ENCODE results near the gene ZNF317. TPM values are rescaled to one million over a fixed set of nuclear protein-coding genes. Genes with fewer than 3 reads are reported as not detected.

The ZNF317 gene
- total RNA-seq, 8 experiments from 2014 or later = 20.5 to 36.9 (median 27.8) TPM

- Histone ChIP-seq H3K27ac (no peak overlapping the region), H3K4me3 (no peak overlapping the region), H3K4me1 (replicated peaks in 1 of 2) (no peaks in the 10 kb centered on the region)
- in situ Hi-C loops (cut with MboI; ENCODE audit: low pct_unique_long_range_greater_than_20kb in 2 of 9, low sequenced_read_pairs in 9 of 9, unreplicated experiment in 9 of 9) = loop anchor here in 2 of 9 experiments (25.0 kb wide), 2 partner anchors 289 to 664 kb away; partner anchors contain the start of genes FBXL12 (in 1 of the 2) and ZNF266 (in 1 of the 2)
- no peak for ATAC-seq (replicated peaks in 6 of 8)
- WGBS, 10 experiments = 90 to 100% (median 100%) methylated on average over 1 to 3 of the region's 3 CpGs; no CpG with 5 or more reads in 1 of the 10 experiments
These were observed 8.5 kb downstream of the ZNF317 start for GRCh38 chr19:9148697-9149096.

DNA sequence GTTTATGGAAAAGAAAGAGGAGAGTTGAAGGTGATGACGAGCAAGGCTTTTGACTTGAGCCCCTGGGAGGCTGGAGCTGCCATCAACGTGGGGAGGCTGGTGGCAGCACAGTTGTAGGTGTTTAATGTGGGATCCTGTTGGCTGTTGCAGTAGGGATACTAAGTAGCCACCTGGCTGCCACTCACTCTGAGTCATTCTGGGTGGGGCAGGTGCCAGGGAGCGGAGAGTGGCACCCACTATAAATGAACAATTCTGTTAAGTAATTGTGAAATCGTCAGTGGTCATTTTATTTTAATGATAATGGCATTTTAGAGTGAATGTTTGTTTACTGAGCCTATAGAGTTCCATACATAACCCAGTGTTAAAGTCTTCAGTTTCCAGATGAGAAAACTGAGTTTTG is 9.8 kb downstream of the ZNF317 start:
- WGBS, 10 experiments = 50 to 100% (median 100%) methylated on average over 1 to 4 of the region's 4 CpGs; no CpG with 5 or more reads in 2 of the 10 experiments
- ATAC-seq (replicated peaks in 6 of 8) = no peak
- H3K4me3 ChIP-seq = no peak overlapping the region

DNA sequence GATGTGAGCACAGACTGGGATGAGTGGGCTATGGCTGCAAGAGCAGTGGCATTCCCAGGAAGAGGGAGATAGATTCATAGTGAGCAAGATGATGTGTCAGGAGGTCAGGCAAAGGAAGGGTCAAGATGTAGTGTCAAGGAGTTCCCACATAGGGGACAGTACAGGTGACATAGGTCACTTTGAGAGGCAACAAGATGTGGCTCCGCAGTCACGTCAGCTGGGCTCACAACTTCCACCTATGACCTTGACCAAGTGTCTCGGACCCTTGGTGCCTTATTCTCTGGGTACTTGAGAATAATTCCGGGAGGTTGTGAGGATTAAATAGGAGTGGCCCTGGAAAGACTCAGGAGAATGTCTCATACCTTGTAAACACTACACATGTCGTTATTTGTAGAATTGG is 10.5 kb downstream of the ZNF317 start:
- H3K27ac ChIP-seq = no peak overlapping the region
- no peak overlapping the region for H3K4me3 ChIP-seq
- WGBS, 10 experiments = 90 to 100% (median 98%) methylated on average over 1 to 5 of the region's 5 CpGs; no CpG with 5 or more reads in 2 of the 10 experiments
- no peak for ATAC-seq (replicated peaks in 6 of 8)
- no peaks in the 10 kb centered on the region for H3K4me1 ChIP-seq (replicated peaks in 1 of 2)
- in situ Hi-C loops (cut with MboI; ENCODE audit: low pct_unique_long_range_greater_than_20kb in 2 of 9, low sequenced_read_pairs in 9 of 9, unreplicated experiment in 9 of 9) = no loop called here

More for the DNA sequence above, 9.8 kb downstream of the ZNF317 start:
- H3K27ac ChIP-seq = no peak overlapping the region
- H3K4me1 ChIP-seq (replicated peaks in 1 of 2) = no peaks in the 10 kb centered on the region
- in situ Hi-C loops (cut with MboI; ENCODE audit: low pct_unique_long_range_greater_than_20kb in 2 of 9, low sequenced_read_pairs in 9 of 9, unreplicated experiment in 9 of 9) = loop anchor here in 2 of 9 experiments (25.0 kb wide), 2 partner anchors 287 to 662 kb away; partner anchors contain the start of genes FBXL12 (in 1 of the 2) and ZNF266 (in 1 of the 2)

DNA sequence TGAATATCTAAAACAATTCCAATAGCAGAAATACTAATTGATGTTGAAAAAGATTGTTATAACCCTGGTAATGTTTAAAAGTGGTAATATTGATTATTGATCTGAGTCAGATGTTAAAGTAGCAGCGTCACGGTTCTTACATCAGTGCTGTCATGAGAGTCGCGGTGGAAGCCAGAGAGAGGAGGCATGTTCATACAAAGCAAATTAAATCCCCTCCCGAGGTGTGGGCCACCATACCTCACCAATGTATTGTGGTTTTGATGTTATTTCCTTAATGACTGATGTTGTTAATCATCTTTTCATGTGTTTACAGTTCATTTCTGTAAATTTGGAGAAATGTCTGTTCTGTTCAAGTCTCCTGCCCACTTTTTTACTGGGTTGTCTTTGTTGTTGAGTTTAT is 11.2 kb downstream of the ZNF317 start:
- ATAC-seq (replicated peaks in 6 of 8) = no peak
- no peak overlapping the region for H3K27ac ChIP-seq
- in situ Hi-C loops (cut with MboI; ENCODE audit: low pct_unique_long_range_greater_than_20kb in 2 of 9, low sequenced_read_pairs in 9 of 9, unreplicated experiment in 9 of 9) = no loop called here
- no peaks in the 10 kb centered on the region for H3K4me1 ChIP-seq (replicated peaks in 1 of 2)
- no peak overlapping the region for H3K4me3 ChIP-seq
- 80 to 100% (median 97%) methylated on average over 2 to 5 of the region's 5 CpGs; no CpG with 5 or more reads in 1 of the 10 experiments for WGBS, 10 experiments

- no peak for ATAC-seq (replicated peaks in 6 of 8)
- in situ Hi-C loops (cut with MboI; ENCODE audit: low pct_unique_long_range_greater_than_20kb in 2 of 9, low sequenced_read_pairs in 9 of 9, unreplicated experiment in 9 of 9) = no loop called here
- H3K4me1 ChIP-seq (replicated peaks in 1 of 2) = no peaks in the 10 kb centered on the region
- no peak overlapping the region for H3K4me3 ChIP-seq
- no peak overlapping the region for H3K27ac ChIP-seq
- WGBS, 10 experiments = 86 to 100% (median 95%) methylated on average over 2 to 4 of the region's 4 CpGs
These were observed 15.4 kb downstream of the ZNF317 start for GRCh38 chr19:9155591-9155990.

DNA sequence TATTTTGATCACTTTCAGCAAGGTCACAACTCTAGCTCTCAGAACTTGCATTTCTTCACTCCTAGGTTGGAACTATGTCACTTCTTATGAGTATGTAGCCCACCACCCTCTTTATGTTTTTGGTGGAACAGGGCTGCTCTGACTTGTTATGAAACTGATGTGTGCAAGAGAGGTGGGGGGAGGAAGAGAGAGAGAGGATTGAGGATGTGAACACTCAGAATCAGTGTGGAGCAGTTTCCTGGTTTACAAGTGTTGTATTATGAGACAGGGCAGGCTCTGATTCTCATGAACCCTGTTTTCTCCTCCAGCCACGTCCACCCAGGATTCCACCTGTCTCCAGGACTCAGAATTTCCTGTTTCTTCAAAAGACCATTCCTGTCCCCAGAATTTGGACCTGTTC is 16.1 kb downstream of the ZNF317 start:
- H3K4me3 ChIP-seq = no peak overlapping the region
- 50 to 100% methylated on average over 1 of the region's 1 CpG; no CpG with 5 or more reads in 8 of the 10 experiments for WGBS, 10 experiments
- H3K4me1 ChIP-seq (replicated peaks in 1 of 2) = no peaks in the 10 kb centered on the region
- no peak for ATAC-seq (replicated peaks in 6 of 8)
- H3K27ac ChIP-seq = no peak overlapping the region
- in situ Hi-C loops (cut with MboI; ENCODE audit: low pct_unique_long_range_greater_than_20kb in 2 of 9, low sequenced_read_pairs in 9 of 9, unreplicated experiment in 9 of 9) = no loop called here

DNA sequence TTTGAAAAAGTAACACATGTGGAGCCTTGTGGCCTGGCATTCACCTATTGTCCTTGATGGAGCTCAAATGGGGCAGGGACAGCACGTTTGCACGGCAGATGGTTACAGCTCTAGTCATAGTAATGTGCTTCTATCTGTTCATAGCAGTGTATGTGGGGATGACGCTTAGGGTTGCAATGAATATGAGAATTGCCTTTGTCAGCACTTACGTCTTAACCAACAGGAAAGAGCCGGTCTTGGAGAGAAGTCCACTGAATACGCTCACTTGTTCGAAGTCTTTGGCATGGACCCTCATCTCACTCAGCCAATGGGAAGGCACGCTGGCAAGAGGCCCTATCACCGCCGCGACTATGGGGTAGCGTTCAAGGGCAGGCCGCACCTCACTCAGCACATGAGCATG is 19.7 kb downstream of the ZNF317 start:
- Histone ChIP-seq H3K4me1 (replicated peaks in 1 of 2) (no peaks in the 10 kb centered on the region), H3K4me3 (no peak overlapping the region), H3K27ac (no peak overlapping the region)
- WGBS, 10 experiments = 85 to 100% (median 100%) methylated on average over 1 to 10 of the region's 13 CpGs; no CpG with 5 or more reads in 4 of the 10 experiments
- in situ Hi-C loops (cut with MboI; ENCODE audit: low pct_unique_long_range_greater_than_20kb in 2 of 9, low sequenced_read_pairs in 9 of 9, unreplicated experiment in 9 of 9) = no loop called here
- no peak for ATAC-seq (replicated peaks in 6 of 8)

DNA sequence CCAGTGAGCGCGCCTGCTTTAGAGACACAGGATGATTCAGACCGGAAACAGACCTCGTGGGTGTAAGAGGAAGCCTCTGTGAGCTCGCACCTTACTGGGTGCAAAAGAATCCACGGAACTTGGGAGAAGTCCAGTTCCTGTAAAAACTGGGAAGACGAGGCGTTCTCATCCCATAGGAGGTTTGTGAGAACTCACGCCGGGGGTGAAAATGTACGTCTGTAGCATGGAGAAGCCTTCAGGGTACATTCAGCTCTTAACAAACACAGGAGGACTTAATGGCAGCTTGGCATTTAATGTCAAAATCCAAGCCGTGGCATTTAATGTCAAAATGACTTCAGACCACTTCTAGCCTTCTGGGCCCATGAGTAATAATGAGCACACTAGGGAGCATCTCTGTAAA is 21.2 kb downstream of the ZNF317 start:
- in situ Hi-C loops (cut with MboI; ENCODE audit: low pct_unique_long_range_greater_than_20kb in 2 of 9, low sequenced_read_pairs in 9 of 9, unreplicated experiment in 9 of 9) = no loop called here
- 94 to 100% (median 96%) methylated on average over 1 to 10 of the region's 12 CpGs; no CpG with 5 or more reads in 3 of the 10 experiments for WGBS, 10 experiments

GRCh38 chr19:9165261-9165660 is 25.1 kb downstream of the ZNF317 start:
- ATAC-seq (replicated peaks in 6 of 8) = no peak
- Histone ChIP-seq H3K27ac (no peak overlapping the region), H3K4me1 (replicated peaks in 1 of 2) (no peaks in the 10 kb centered on the region), H3K4me3 (no peak overlapping the region)
- in situ Hi-C loops (cut with MboI; ENCODE audit: low pct_unique_long_range_greater_than_20kb in 2 of 9, low sequenced_read_pairs in 9 of 9, unreplicated experiment in 9 of 9) = no loop called here
- 90 to 100% (median 100%) methylated on average over 1 to 3 of the region's 3 CpGs; no CpG with 5 or more reads in 2 of the 10 experiments for WGBS, 10 experiments

More for the DNA sequence above, 21.2 kb downstream of the ZNF317 start:
- ATAC-seq (replicated peaks in 6 of 8) = no peak
- Histone ChIP-seq H3K4me1 (replicated peaks in 1 of 2) (no peaks in the 10 kb centered on the region), H3K27ac (no peak overlapping the region), H3K4me3 (no peak overlapping the region)

DNA sequence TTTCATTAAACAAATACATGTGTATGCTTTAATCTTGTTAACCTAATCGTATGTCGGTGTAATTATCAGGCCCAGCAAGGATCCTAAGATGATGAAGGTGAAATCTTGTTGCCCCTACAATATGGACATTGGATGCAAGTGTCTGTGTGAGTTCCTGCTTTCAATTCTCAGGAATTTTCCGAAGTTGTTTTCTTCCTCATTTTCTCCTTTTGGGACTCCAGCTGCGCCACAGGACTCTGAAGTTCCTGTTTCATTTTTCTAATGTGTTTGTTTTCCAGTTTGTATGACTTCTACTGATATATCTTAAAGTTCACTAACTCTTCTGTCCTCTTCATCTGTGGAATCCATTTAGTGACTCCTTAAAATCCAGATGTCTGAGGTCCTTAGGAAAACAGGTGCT is 26.6 kb downstream of the ZNF317 start:
- WGBS, 10 experiments = 10 to 100% (median 84%) methylated on average over 2 to 4 of the region's 4 CpGs; no CpG with 5 or more reads in 2 of the 10 experiments
- H3K27ac ChIP-seq = no peak overlapping the region
- no peak overlapping the region for H3K4me3 ChIP-seq
- H3K4me1 ChIP-seq (replicated peaks in 1 of 2) = no peaks in the 10 kb centered on the region
- in situ Hi-C loops (cut with MboI; ENCODE audit: low pct_unique_long_range_greater_than_20kb in 2 of 9, low sequenced_read_pairs in 9 of 9, unreplicated experiment in 9 of 9) = no loop called here
- no peak for ATAC-seq (replicated peaks in 6 of 8)

DNA sequence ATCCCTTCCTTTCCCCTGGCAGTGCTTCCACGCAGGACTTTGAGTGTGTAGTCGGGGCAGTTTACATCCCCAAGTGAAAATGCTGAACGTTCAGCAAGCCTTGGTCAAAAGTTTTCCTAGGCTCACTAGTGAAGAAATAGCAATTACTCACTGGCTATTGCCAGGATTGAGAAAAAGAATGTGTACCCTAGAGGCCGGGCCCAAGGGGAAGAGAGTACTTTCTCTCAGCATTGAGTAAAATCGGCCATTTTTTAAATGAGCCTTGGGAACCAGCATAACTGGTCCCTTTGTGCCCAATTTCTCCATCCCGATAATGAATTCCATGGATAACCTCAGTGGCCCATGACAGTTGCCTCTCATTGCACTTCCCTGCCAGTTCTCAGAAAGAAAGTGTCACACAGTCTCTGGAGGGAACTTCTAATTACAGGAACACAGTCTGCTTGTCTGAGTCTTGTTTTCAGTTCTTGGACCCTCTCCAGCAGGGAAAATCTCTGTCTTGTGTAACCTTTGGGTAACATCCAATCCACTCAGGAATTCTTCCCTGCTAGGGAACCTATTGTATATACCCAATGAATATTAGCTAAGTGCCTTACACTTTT is 31.3 kb downstream of the ZNF317 start:
- no peak for ATAC-seq (replicated peaks in 6 of 8)
- Histone ChIP-seq H3K4me1 (replicated peaks in 1 of 2) (no peaks in the 10 kb centered on the region), H3K27ac (no peak overlapping the region), H3K4me3 (no peak overlapping the region)
- in situ Hi-C loops (cut with MboI; ENCODE audit: low pct_unique_long_range_greater_than_20kb in 2 of 9, low sequenced_read_pairs in 9 of 9, unreplicated experiment in 9 of 9) = no loop called here
- 20 to 100% (median 83%) methylated on average over 1 to 5 of the region's 6 CpGs; no CpG with 5 or more reads in 1 of the 10 experiments for WGBS, 10 experiments

DNA sequence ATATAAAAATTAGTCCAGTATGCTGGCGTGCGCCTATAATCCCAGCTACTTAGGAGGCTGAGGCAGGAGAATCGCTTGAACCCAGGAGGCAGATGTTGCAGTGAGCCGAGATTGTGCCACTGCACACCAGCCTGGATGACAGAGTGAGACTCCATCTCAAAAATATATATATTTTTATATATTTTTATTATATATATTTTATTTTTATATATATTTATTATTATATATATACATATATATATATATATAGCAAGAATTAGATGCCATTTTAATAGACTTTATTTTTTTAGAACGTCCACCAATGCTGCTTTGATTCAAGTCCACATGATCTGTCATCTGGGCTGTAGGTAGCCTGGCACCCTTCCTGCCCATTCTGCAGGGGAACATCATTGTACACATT is 35.1 kb downstream of the ZNF317 start:
- no peak overlapping the region for H3K27ac ChIP-seq
- WGBS, 10 experiments = 50 to 91% (median 72%) methylated on average over 1 to 5 of the region's 5 CpGs; no CpG with 5 or more reads in 1 of the 10 experiments
- in situ Hi-C loops (cut with MboI; ENCODE audit: low pct_unique_long_range_greater_than_20kb in 2 of 9, low sequenced_read_pairs in 9 of 9, unreplicated experiment in 9 of 9) = no loop called here
- no peak for ATAC-seq (replicated peaks in 6 of 8)
- no peak overlapping the region for H3K4me3 ChIP-seq
- no peaks in the 10 kb centered on the region for H3K4me1 ChIP-seq (replicated peaks in 1 of 2)

GRCh38 chr19:9178901-9179300 is 38.7 kb downstream of the ZNF317 start, which contains the start of gene OR7D2:
Gene OR7D2 (plus strand): TSS chr19:9178979. CDS start chr19:9185782, 6,803 bp downstream.
- H3K27ac ChIP-seq = no peak within 1 kb of the TSS
- in situ Hi-C loops (cut with MboI; ENCODE audit: low pct_unique_long_range_greater_than_20kb in 2 of 9, low sequenced_read_pairs in 9 of 9, unreplicated experiment in 9 of 9) = no loop called here
- 10 to 61% (median 43%) methylated on average over 1 to 3 of the region's 4 CpGs; no CpG with 5 or more reads in 2 of the 10 experiments for WGBS, 10 experiments
- ATAC-seq (replicated peaks in 6 of 8) = peak in 2 of 8 experiments; percentile 21 to 25
- H3K4me3 ChIP-seq = no peak within 1 kb of the TSS
- no peaks in the 10 kb centered on the region for H3K4me1 ChIP-seq (replicated peaks in 1 of 2)
